RWPE2 (cell line): ENCODE measurements around the gene MRPL2.

ENCODE experiments used
- ATAC-seq: fragments of 200-7000 bp; cut with Tn5 transposase; 3 replicates; pipeline ENCODE4 v1.9.1; 2021; ENCODE audit warnings: low read depth
- DNase-seq: peaks from one replicate; pipeline ENCODE4 v3.0.0-alpha.2; 2020; ENCODE audit warnings: low spot score
- H3K27ac ChIP-seq: fragments of 450-650 bp; 2 replicates; pipeline ENCODE4 v1.5.1; 2017; ENCODE audit warnings: mild to moderate bottlenecking; ENCODE audit not compliant: poor library complexity, severe bottlenecking
- H3K27me3 ChIP-seq: fragments of 250-450 bp; sonication (Bioruptor Pico); 2 replicates; pipeline ENCODE4 v1.5.1; 2021; ENCODE audit warnings: mild to moderate bottlenecking, moderate library complexity; ENCODE audit not compliant: insufficient read depth, poor library complexity, severe bottlenecking
- H3K36me3 ChIP-seq: fragments of 250-450 bp; sonication (Bioruptor Pico); 2 replicates; pipeline ENCODE4 v1.5.1; 2020; ENCODE audit warnings: low read depth, mild to moderate bottlenecking, moderate library complexity
- H3K4me1 ChIP-seq: fragments of 250-450 bp; sonication (Bioruptor Pico); 2 replicates; pipeline ENCODE4 v1.5.1; 2021; ENCODE audit warnings: mild to moderate bottlenecking, moderate library complexity; ENCODE audit not compliant: insufficient read depth, poor library complexity, severe bottlenecking
- H3K4me3 ChIP-seq: fragments of 250-450 bp; sonication (Bioruptor Pico); 2 replicates; pipeline ENCODE4 v1.5.1; 2021; ENCODE audit warnings: mild to moderate bottlenecking, moderate library complexity; ENCODE audit not compliant: severe bottlenecking
- H3K9me3 ChIP-seq: fragments of 250-450 bp; sonication (Bioruptor Pico); 2 replicates; pipeline ENCODE4 v1.5.1; 2021; ENCODE audit warnings: mild to moderate bottlenecking, moderate library complexity; ENCODE audit not compliant: severe bottlenecking
- TF ChIP-seq, protein P1 (sequence below): fragments of 450-650 bp; IDR thresholded peaks from one replicate; pipeline ENCODE4 v1.5.1; 2017; ENCODE audit warnings: mild to moderate bottlenecking, moderate library complexity; ENCODE audit not compliant: poor library complexity, severe bottlenecking

The MRPL2 gene

DNA sequence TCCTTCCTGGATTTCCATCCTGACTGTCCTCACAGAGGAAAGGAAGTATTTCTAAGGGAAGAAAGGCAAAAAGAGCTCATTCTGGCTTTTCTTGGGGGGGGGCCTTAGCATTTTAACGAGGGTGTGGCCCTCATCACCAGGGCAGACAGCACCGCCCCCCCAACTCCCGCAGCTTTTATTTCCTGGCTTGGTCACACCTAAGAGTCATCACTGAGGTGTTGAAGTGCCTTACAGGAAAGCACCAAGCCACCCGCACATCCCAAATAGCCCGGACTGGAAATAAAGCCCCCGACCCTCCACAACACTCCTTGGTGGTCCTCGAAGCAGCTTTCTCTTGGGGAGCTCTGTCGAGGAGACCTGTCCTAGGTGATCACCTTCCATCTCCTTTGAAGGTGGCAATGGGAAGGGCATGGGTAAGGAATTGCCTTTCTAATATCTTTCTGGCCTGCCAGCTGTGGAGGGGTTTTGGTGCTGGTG is 18.1 kb upstream of the MRPL2 start:
- no peaks in the 10 kb centered on the region for H3K27me3 ChIP-seq
- H3K4me1 ChIP-seq, result peaks cover 11% of the 10 kb centered on the region
- TF ChIP-seq, protein P1, sequence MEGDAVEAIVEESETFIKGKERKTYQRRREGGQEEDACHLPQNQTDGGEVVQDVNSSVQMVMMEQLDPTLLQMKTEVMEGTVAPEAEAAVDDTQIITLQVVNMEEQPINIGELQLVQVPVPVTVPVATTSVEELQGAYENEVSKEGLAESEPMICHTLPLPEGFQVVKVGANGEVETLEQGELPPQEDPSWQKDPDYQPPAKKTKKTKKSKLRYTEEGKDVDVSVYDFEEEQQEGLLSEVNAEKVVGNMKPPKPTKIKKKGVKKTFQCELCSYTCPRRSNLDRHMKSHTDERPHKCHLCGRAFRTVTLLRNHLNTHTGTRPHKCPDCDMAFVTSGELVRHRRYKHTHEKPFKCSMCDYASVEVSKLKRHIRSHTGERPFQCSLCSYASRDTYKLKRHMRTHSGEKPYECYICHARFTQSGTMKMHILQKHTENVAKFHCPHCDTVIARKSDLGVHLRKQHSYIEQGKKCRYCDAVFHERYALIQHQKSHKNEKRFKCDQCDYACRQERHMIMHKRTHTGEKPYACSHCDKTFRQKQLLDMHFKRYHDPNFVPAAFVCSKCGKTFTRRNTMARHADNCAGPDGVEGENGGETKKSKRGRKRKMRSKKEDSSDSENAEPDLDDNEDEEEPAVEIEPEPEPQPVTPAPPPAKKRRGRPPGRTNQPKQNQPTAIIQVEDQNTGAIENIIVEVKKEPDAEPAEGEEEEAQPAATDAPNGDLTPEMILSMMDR, result no peak
- H3K27ac ChIP-seq, result peak overlapping the region; percentile 57
- ATAC-seq, result peak; percentile 27
- DNase-seq, result no peak
- no peaks in the 10 kb centered on the region for H3K9me3 ChIP-seq
- H3K4me3 ChIP-seq, result peak overlapping the region; percentile 59
- H3K36me3 ChIP-seq, result no peaks in the 10 kb centered on the region

DNA sequence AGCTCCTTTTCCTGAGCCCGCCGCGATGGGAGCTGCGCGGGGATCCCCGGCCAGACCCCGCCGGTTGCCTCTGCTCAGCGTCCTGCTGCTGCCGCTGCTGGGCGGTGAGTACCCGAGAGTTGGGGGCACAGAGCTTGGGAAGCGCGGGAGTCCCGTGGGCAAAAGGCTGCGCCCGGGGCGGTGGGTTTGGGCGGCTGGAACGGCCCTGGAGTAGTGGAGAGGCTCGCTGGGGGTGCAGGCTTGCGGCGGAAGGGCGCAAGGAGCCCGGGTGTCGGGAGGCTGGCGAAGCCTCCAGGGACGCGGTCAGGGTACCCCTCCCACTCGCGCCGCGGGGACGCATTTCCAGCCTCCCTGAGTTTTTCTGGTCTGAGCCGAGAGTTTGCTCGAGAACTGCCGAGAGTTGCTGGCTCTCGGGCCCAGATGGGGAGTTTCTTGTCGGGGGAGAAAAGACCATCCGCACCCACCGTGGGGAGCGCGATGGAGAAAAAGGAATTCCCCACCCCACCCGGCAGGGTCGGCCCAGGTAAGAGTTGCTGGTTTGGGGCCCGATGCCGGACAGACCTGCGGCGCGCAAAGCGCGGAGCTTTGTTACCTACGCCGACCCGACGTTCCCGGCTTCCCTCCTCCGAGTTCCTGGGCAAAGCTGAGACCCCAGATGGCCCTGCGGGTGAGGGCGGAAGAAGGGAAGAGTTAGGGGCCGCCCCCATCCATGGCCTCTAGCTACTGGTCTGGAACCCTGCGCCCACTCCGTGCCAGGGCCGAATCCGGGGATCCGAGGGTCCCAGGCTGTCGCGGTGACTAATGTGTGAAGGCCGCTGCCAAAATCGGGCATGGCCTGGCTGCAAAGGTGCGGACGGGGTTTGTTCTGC is 17.5 kb upstream of the MRPL2 start:
- TF ChIP-seq, protein P1, result no peak
- Histone ChIP-seq H3K9me3 (no peaks in the 10 kb centered on the region), H3K27ac (peak overlapping the region; percentile 57), H3K36me3 (no peaks in the 10 kb centered on the region), H3K4me3 (peak overlapping the region; percentile 59), H3K4me1 (peaks cover 11% of the 10 kb centered on the region), H3K27me3 (no peaks in the 10 kb centered on the region)
- ATAC-seq, result peak; percentile 44
- DNase-seq, result no peak

- no peak for DNase-seq
- ATAC-seq, result peak; percentile 69
- Histone ChIP-seq H3K4me1 (peaks cover 11% of the 10 kb centered on the region), H3K27ac (peak within 1 kb of the TSS; percentile 57), H3K4me3 (peak within 1 kb of the TSS; percentile 59), H3K36me3 (no peaks in the 10 kb centered on the region), H3K9me3 (no peaks in the 10 kb centered on the region), H3K27me3 (no peaks in the 10 kb centered on the region)
- TF ChIP-seq, protein P1, result no peak
Measured at GRCh38 chr6:43075670-43076463, 16.6 kb upstream of the MRPL2 start, which contains the start of gene PTK7. TSS of gene PTK7 (plus strand) at chr6:43076314. CDS start at chr6:43076489, 175 bp downstream.

DNA sequence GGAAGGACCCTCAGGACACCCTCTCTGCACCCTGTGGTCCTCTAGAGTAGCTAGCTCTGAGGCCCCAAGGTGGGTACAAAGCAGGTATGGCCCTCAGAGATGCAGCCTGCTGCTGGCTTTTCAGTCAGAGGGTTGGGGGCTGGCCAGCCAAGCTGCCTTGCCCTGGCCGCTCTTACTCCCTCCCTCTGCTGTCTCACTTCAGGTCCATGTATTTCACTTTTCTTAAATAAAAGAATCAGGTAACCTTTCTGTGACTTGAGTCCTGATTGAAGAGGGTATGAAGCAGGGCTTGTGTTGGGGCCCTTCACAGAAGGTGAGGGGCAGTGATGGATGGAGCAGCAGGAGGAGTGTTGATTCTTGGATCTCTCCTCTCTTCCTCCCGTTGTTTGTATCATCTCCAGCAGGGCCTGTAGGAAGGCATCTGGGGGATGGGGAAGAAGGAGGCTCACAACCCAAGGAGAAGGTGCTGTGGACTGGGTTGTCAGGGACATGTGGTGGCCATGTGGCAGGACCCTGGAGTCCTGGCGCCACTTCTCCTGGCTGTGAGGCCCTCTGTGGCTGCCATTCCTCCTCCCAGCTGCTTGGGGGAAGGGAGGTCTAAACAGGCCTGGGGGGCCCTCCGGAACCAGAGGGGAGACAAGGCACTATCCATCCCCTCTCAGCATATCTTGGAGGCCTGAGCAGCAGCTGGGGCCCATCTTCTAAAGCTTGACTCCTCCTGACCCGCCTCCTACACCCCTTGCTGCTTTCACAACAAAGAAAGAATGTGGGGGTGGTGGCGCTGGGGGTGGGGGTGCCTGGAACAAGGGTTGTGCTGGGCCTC is 15.8 kb upstream of the MRPL2 start:
- no peak for DNase-seq
- TF ChIP-seq, protein P1, result no peak
- no peak for ATAC-seq
- Histone ChIP-seq H3K9me3 (no peaks in the 10 kb centered on the region), H3K27ac (peak overlapping the region; percentile 57), H3K4me1 (peaks cover 11% of the 10 kb centered on the region), H3K4me3 (no peak overlapping the region), H3K36me3 (no peaks in the 10 kb centered on the region), H3K27me3 (no peaks in the 10 kb centered on the region)
